CD4-positive, alpha-beta T cell (primary cell): ENCODE measurements around the gene DSE. TPM values are rescaled to one million over a fixed set of nuclear protein-coding genes. Genes with fewer than 3 reads are reported as not detected.

Experiments used
- ATAC-seq: fragments of 200-7000 bp; cut with Tn5 transposase; one replicate; pipeline ENCODE4 v1.10.0; 2022; ENCODE audit warnings: mild to moderate bottlenecking; ENCODE audit not compliant: poor library complexity
- CTCF ChIA-PET: fragments of 350-600 bp; sonication (Branson Sonifier 250); formaldehyde crosslinking; loops from one replicate; lab custom pipeline; 2021; ENCODE audit warnings: antibody characterized with exemption, inconsistent platforms; lab: Charles Lee
- POLR2A ChIA-PET: fragments of 350-600 bp; sonication (Branson Sonifier 250); formaldehyde crosslinking; loops from one replicate; lab custom pipeline; 2021; ENCODE audit warnings: antibody characterized with exemption, inconsistent platforms; lab: Charles Lee
- DNase-seq, 14 experiments: peaks; one replicate each; pipeline ENCODE4 v3.0.0-alpha.2; 2013 to 2020; ENCODE audit warnings: mixed read lengths in 2 of 14
- H3K27ac ChIP-seq, 2 donors: one replicate each; pipeline versions ENCODE4 v1.5.1 to v1.7.0; 2013; ENCODE audit warnings: low read length in 2 of 2, low read depth in 1 of 2, mild to moderate bottlenecking in 1 of 2
- H3K27me3 ChIP-seq, 2 experiments: 1 replicate in 1 of 2; 2 replicates in 1 of 2; pipeline versions ENCODE4 v1.6.1 to v1.7.0; 2013; ENCODE audit warnings: low read length in 2 of 2, control low read depth in 1 of 2, mild to moderate bottlenecking in 1 of 2, moderate library complexity in 1 of 2; ENCODE audit not compliant: insufficient read depth in 2 of 2, control insufficient read depth in 1 of 2
- H3K36me3 ChIP-seq: one replicate; pipeline ENCODE4 v1.6.1; 2013; ENCODE audit warnings: low read length, control low read depth; ENCODE audit not compliant: insufficient read depth
- H3K4me1 ChIP-seq: one replicate; pipeline ENCODE4 v1.6.1; 2013; ENCODE audit warnings: low read length, control low read depth; ENCODE audit not compliant: insufficient read depth
- H3K4me3 ChIP-seq: one replicate; pipeline ENCODE4 v1.5.1; 2013; ENCODE audit warnings: mild to moderate bottlenecking, low read length, moderate library complexity
- H3K9me3 ChIP-seq, 2 experiments: 1 replicate in 1 of 2; 2 replicates in 1 of 2; pipeline versions ENCODE4 v1.6.1 to v1.7.0; 2013; ENCODE audit warnings: low read length in 2 of 2, mild to moderate bottlenecking in 2 of 2, control low read depth in 1 of 2, moderate library complexity in 1 of 2; ENCODE audit not compliant: control insufficient read depth in 1 of 2, insufficient read depth in 1 of 2
- H3K27ac Mint-ChIP-seq: one replicate; pipeline ENCODE4 v1.8.0; 2020; ENCODE audit warnings: mixed read lengths
- H3K27me3 Mint-ChIP-seq: one replicate; pipeline ENCODE4 v1.8.0; 2021; ENCODE audit warnings: mixed read lengths
- H3K36me3 Mint-ChIP-seq: one replicate; pipeline ENCODE4 v1.8.0; 2021; ENCODE audit warnings: low read depth, mixed read lengths
- H3K4me1 Mint-ChIP-seq: one replicate; pipeline ENCODE4 v1.8.0; 2021; ENCODE audit warnings: low read depth, mixed read lengths
- H3K4me3 Mint-ChIP-seq: one replicate; pipeline ENCODE4 v1.8.0; 2020; ENCODE audit warnings: mild to moderate bottlenecking, mixed read lengths
- H3K9me3 Mint-ChIP-seq: one replicate; pipeline ENCODE4 v1.8.0; 2020; ENCODE audit warnings: mixed read lengths
- intact Hi-C, 2 experiments: fragments of 100-400 bp; cut with DNase I in 1 of 2; cut with micrococcal nuclease in 1 of 2; formaldehyde crosslinking; loops; one replicate each; pipeline versions ENCODE4 v1.15.1 to v1.9.0; 2023 to 2025; cut with DNase I, micrococcal nuclease
- total RNA-seq, 174 experiments: library from RNA in 2 of 174; stranded (reverse) in 2 of 174; gene quantifications; one replicate each; pipeline ENCODE4 v1.2.3 and lab custom pipeline; 2021 to 2026
- TF ChIP-seq, protein P1 (sequence below): fragments of 200-600 bp; IDR thresholded peaks from one replicate; pipeline ENCODE4 v1.8.0; 2022; ENCODE audit warnings: antibody characterized with exemption, mild to moderate bottlenecking

Gene DSE
- total RNA-seq, 2 experiments from 2014 or later: 7.5 to 8.0 TPM

DNA sequence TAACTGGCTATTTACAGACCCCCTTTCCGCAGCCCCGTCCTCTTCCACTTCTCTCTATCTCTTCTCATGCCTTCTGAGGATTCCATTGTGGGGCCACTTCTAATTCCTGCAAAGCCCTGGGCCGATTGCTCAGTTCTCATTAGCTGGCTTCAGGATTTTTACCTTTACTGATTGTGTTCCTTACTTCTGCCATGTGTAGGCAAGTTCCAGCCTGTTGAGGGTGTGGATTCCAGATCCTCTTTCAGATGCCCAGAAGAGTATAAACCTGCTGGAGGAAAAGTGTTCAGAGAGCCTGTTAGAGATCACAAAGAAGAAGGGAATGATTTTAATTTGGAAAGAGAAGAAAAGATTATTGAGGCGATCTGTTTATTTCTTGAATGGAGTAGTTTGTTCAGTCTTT lies 5.4 kb downstream of the DSE start:
- DNase-seq (no peak), ATAC-seq (no peak)
- H3K27ac ChIP-seq: no peak overlapping the region
- no peak overlapping the region for H3K4me3 ChIP-seq
- intact Hi-C loops: no loop called here
- H3K4me3 Mint-ChIP-seq: no peak overlapping the region
- no peak overlapping the region for H3K27ac Mint-ChIP-seq
- H3K36me3 Mint-ChIP-seq: no peaks in the 10 kb centered on the region
- H3K9me3 ChIP-seq: no peaks in the 10 kb centered on the region
- ChIA-PET CTCF (no interaction called here), POLR2A (no interaction called here)
- peaks cover 25% of the 10 kb centered on the region for H3K27me3 Mint-ChIP-seq
- TF ChIP-seq, protein P1, sequence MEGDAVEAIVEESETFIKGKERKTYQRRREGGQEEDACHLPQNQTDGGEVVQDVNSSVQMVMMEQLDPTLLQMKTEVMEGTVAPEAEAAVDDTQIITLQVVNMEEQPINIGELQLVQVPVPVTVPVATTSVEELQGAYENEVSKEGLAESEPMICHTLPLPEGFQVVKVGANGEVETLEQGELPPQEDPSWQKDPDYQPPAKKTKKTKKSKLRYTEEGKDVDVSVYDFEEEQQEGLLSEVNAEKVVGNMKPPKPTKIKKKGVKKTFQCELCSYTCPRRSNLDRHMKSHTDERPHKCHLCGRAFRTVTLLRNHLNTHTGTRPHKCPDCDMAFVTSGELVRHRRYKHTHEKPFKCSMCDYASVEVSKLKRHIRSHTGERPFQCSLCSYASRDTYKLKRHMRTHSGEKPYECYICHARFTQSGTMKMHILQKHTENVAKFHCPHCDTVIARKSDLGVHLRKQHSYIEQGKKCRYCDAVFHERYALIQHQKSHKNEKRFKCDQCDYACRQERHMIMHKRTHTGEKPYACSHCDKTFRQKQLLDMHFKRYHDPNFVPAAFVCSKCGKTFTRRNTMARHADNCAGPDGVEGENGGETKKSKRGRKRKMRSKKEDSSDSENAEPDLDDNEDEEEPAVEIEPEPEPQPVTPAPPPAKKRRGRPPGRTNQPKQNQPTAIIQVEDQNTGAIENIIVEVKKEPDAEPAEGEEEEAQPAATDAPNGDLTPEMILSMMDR: no peak
- H3K27me3 ChIP-seq: peaks cover 0 to 13% of the 10 kb centered on the region in 2 experiments
- H3K9me3 Mint-ChIP-seq: no peaks in the 10 kb centered on the region
- peaks cover 11% of the 10 kb centered on the region for H3K4me1 ChIP-seq
- H3K4me1 Mint-ChIP-seq: no peaks in the 10 kb centered on the region
- no peaks in the 10 kb centered on the region for H3K36me3 ChIP-seq

DNA sequence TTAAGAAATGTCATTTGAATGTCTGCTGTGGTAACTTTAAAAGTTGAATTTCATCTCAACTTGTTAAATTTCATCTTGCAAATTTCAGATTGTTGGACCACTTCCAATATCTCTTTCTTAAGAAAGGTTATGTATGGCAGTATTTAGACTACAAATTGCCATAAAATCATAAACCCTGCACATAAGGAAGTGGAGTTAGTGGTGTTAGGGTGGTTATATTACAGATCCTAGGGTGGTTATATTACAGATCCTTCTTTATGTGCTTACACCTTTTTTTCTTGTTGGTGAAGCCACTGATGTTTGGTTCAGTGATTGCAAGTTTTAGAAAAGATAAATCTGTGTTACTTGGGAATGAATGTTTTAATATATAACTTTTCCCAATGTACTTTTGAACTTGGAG lies 9.0 kb downstream of the DSE start:
- H3K4me1 Mint-ChIP-seq: no peaks in the 10 kb centered on the region
- no peak for DNase-seq
- H3K4me3 Mint-ChIP-seq: no peak overlapping the region
- intact Hi-C loops: no loop called here
- H3K36me3 Mint-ChIP-seq: no peaks in the 10 kb centered on the region
- H3K27ac ChIP-seq: no peak overlapping the region
- H3K9me3 Mint-ChIP-seq: no peaks in the 10 kb centered on the region
- ATAC-seq: no peak
- TF ChIP-seq, protein P1: no peak
- H3K27ac Mint-ChIP-seq: no peak overlapping the region
- H3K27me3 Mint-ChIP-seq: peaks cover 8% of the 10 kb centered on the region
- H3K4me3 ChIP-seq: no peak overlapping the region
- CTCF ChIA-PET: no interaction called here
- no peaks in the 10 kb centered on the region for H3K4me1 ChIP-seq
- POLR2A ChIA-PET: no interaction called here
- peaks cover 0 to 4% of the 10 kb centered on the region in 2 experiments for H3K27me3 ChIP-seq
- no peaks in the 10 kb centered on the region for H3K9me3 ChIP-seq
- H3K36me3 ChIP-seq: no peaks in the 10 kb centered on the region

DNA sequence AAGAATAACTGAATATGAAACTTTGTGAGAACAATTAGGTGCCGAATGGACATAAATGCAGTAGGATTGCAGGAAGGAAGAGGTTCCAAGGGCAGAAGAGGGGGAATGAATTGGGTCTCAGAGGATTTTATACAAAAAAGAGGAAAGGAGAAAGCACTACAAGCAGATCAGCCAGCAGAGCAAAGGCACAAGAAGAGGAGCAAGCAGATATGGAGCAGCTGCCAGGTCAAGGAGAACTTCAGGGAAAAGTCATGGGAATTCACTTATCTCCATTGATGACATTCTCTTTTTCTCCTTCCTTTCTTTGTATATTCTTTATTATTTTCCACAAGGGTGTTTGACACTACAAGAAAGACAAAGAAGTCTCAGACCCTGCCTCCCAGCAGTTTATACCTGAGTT lies 9.6 kb downstream of the DSE start:
- ATAC-seq: no peak
- intact Hi-C loops: no loop called here
- no peak for DNase-seq
- CTCF ChIA-PET: no interaction called here
- H3K27ac ChIP-seq: no peak overlapping the region
- POLR2A ChIA-PET: no interaction called here
- Mint-ChIP-seq H3K4me1 (no peaks in the 10 kb centered on the region), H3K36me3 (no peaks in the 10 kb centered on the region), H3K27me3 (peaks cover 6% of the 10 kb centered on the region), H3K27ac (no peak overlapping the region), H3K4me3 (no peak overlapping the region), H3K9me3 (no peaks in the 10 kb centered on the region)
- H3K36me3 ChIP-seq: no peaks in the 10 kb centered on the region
- H3K4me1 ChIP-seq: no peaks in the 10 kb centered on the region
- H3K9me3 ChIP-seq: no peaks in the 10 kb centered on the region
- TF ChIP-seq, protein P1: no peak
- H3K4me3 ChIP-seq: no peak overlapping the region
- H3K27me3 ChIP-seq: no peaks in the 10 kb centered on the region
